ENCODE measurements around the gene TICAM1. TPM values are rescaled to one million over a fixed set of nuclear protein-coding genes. Genes with fewer than 3 reads are reported as not detected.
A peak's percentile ranks its signal among the peaks of the same experiment; 100 is the strongest.

Gene TICAM1
- total RNA-seq, 1 experiment from 2014 or later = 9.9 TPM

- H2AFZ ChIP-seq = no peak overlapping the region
- H3K36me3 ChIP-seq (ENCODE audit: low read depth) = no peaks in the 10 kb centered on the region
- ChIA-PET POLR2A (ENCODE audit: unreplicated experiment) (interaction anchor here (0.6 kb wide), 1 partner anchor 57 kb away, joined by 3 read pairs; no protein-coding TSS in a partner anchor), CTCF (interaction anchor here (0.6 to 1.7 kb wide), 5 partner anchors 9 to 60 kb away, joined by 3 to 16 read pairs (median 4); no protein-coding TSS in a partner anchor)
- no peaks in the 10 kb centered on the region for H3K9me3 ChIP-seq (ENCODE audit: insufficient read depth, low read depth)
- peak; percentile 79 to 87 for DNase-seq
- H3K27ac ChIP-seq = peak overlapping the region; percentile 88
- no peaks in the 10 kb centered on the region for H3K27me3 ChIP-seq (ENCODE audit: insufficient read depth, low read depth)
- H4K20me1 ChIP-seq (ENCODE audit: insufficient read depth) = no peaks in the 10 kb centered on the region
- no TSS peak for BruUV-seq (replicated peaks)
- H3K4me1 ChIP-seq (replicated peaks; ENCODE audit: insufficient read depth) = peaks cover 17% of the 10 kb centered on the region
- H3K79me2 ChIP-seq (ENCODE audit: low read depth) = peaks cover 14% of the 10 kb centered on the region
- H3K4me3 ChIP-seq = no peak overlapping the region
- no peaks in the 10 kb centered on the region for H3K9me2 ChIP-seq (ENCODE audit: insufficient read depth)
- intact Hi-C loops (cut with micrococcal nuclease; ENCODE audit: unreplicated experiment) = loop anchor here (5.0 kb wide), 1 partner anchor 162 kb away; no protein-coding TSS in a partner anchor
- peaks cover 31% of the 10 kb centered on the region; the same call in 1 of the 2 replicates for H3F3A ChIP-seq (ENCODE audit: insufficient read depth, low read depth)
- H3K4me2 ChIP-seq = 0 out of 2 replicates have a peak overlapping the region, but pooled peaks have one; percentile 5
- no peak for TF ChIP-seq CTCF (conservative IDR thresholded peaks at IDR 0.05)
- TF ChIP-seq EZH2 (IDR thresholded peaks at IDR 0.05; ENCODE audit: low read depth) = no peak
Measured at GRCh38 chr19:4870025-4870700, 38.7 kb upstream of the TICAM1 start.

GRCh38 chr19:4868286-4868834 is 36.8 kb upstream of the TICAM1 start:
- TF ChIP-seq CTCF (conservative IDR thresholded peaks at IDR 0.05) (no peak), EZH2 (IDR thresholded peaks at IDR 0.05; ENCODE audit: low read depth) (no peak)
- peaks cover 17% of the 10 kb centered on the region for H3K79me2 ChIP-seq (ENCODE audit: low read depth)
- H3K27ac ChIP-seq = peak overlapping the region; percentile 88
- H2AFZ ChIP-seq = no peak overlapping the region
- H4K20me1 ChIP-seq (ENCODE audit: insufficient read depth) = no peaks in the 10 kb centered on the region
- ChIA-PET CTCF (interaction anchor here (1.0 kb wide), 1 partner anchor 44 kb away, joined by 4 read pairs; no protein-coding TSS in a partner anchor), POLR2A (ENCODE audit: unreplicated experiment) (interaction anchor here (0.7 kb wide), 1 partner anchor 70 kb away, joined by 4 read pairs; no protein-coding TSS in a partner anchor)
- H3K9me3 ChIP-seq (ENCODE audit: insufficient read depth, low read depth) = no peaks in the 10 kb centered on the region
- H3F3A ChIP-seq (ENCODE audit: insufficient read depth, low read depth) = peaks cover 31% of the 10 kb centered on the region; the same call in 1 of the 2 replicates
- H3K9me2 ChIP-seq (ENCODE audit: insufficient read depth) = no peaks in the 10 kb centered on the region
- H3K4me1 ChIP-seq (replicated peaks; ENCODE audit: insufficient read depth) = peaks cover 17% of the 10 kb centered on the region
- DNase-seq = no peak
- no peaks in the 10 kb centered on the region for H3K27me3 ChIP-seq (ENCODE audit: insufficient read depth, low read depth)
- no TSS peak for BruUV-seq (replicated peaks)
- H3K4me3 ChIP-seq = no peak overlapping the region
- intact Hi-C loops (cut with micrococcal nuclease; ENCODE audit: unreplicated experiment) = no loop called here
- 0 out of 2 replicates have a peak overlapping the region, but pooled peaks have one; percentile 66 for H3K4me2 ChIP-seq
- no peaks in the 10 kb centered on the region for H3K36me3 ChIP-seq (ENCODE audit: low read depth)

DNA sequence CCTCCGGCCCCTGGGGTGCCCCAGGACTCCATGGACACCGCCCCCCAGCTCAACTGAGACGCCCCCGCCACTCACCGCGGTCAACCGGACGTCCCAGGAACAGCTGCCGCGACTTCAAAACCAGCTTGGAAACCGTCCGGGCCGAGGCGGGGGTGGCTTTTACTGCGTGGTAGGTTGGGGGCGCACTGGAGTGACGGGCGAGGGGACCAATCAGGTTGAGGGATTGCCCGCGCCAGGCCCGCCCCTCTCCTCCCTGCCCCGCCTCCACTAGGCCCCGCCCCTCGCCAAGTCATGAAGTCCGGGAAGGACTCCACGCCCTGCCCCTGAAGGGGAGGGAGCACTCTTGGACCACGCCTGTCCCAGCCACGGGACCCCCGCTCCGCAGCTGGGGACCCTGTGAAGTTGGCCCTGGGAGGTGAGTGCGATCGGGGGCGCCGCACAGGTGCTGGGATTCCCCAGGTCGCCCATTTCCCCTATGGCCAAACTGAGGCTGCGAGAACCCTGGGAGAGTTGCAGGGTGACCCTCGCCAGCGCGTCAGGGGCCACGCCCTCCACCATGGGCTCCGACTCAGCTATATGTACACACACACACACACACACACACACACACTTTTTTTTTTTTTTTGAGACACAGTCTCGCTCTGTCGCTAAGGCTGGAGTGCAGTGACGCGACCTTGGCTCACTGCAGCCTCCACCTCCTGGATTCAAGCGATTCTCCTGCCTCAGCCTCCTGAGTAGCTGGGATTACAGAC is 36.2 kb upstream of the TICAM1 start, which contains the start of gene PLIN3:
Gene PLIN3 (minus strand): TSS at position 134 of the 752 bp plus-strand sequence. CDS start 6,273 bp downstream, outside the sequence.
- no TSS peak for BruUV-seq (replicated peaks)
- Histone ChIP-seq H3F3A (ENCODE audit: insufficient read depth, low read depth) (peaks cover 31% of the 10 kb centered on the region; the same call in 1 of the 2 replicates), H3K36me3 (ENCODE audit: low read depth) (no peaks in the 10 kb centered on the region), H3K27ac (peak within 1 kb of the TSS; percentile 88), H3K9me3 (ENCODE audit: insufficient read depth, low read depth) (no peaks in the 10 kb centered on the region), H3K27me3 (ENCODE audit: insufficient read depth, low read depth) (no peaks in the 10 kb centered on the region), H3K9me2 (ENCODE audit: insufficient read depth) (no peaks in the 10 kb centered on the region), H2AFZ (peak within 1 kb of the TSS; percentile 77), H3K4me2 (peak within 1 kb of the TSS; percentile 77), H3K4me3 (peak within 1 kb of the TSS; percentile 89), H3K79me2 (ENCODE audit: low read depth) (peaks cover 17% of the 10 kb centered on the region), H3K4me1 (replicated peaks; ENCODE audit: insufficient read depth) (peaks cover 17% of the 10 kb centered on the region), H4K20me1 (ENCODE audit: insufficient read depth) (no peaks in the 10 kb centered on the region)
- no peak for TF ChIP-seq EZH2 (IDR thresholded peaks at IDR 0.05; ENCODE audit: low read depth)
- no peak for TF ChIP-seq CTCF (conservative IDR thresholded peaks at IDR 0.05)
- DNase-seq = peak; percentile 69 to 90
- ChIA-PET CTCF (interaction anchor here (0.8 kb wide), 1 partner anchor 44 kb away, joined by 6 read pairs; no protein-coding TSS in a partner anchor), POLR2A (ENCODE audit: unreplicated experiment) (interaction anchor here (0.6 to 0.7 kb wide), 4 partner anchors 38 to 150 kb away, joined by 3 to 23 read pairs (median 5); no protein-coding TSS in a partner anchor)
- intact Hi-C loops (cut with micrococcal nuclease; ENCODE audit: unreplicated experiment) = loop anchor here (2.0 kb wide), 1 partner anchor 55 kb away; no protein-coding TSS in a partner anchor

Data from PC-9 (cell line).